ENCODE measurements around the gene ARHGAP28.
A peak's percentile ranks its signal among the peaks of the same experiment; 100 is the strongest.
"Not testable (repeated sequence)": the region's sequence is repeated elsewhere in the genome, so short reads cannot be mapped to it uniquely, and the experiment has no call there.

ARHGAP28 gene

GRCh38 chr18:6814882-6815425, 85.4 kb downstream of the ARHGAP28 start:
- DNase-seq (ENCODE audit: low spot score) (no peak), FAIRE-seq (peak; percentile 52)

DNA sequence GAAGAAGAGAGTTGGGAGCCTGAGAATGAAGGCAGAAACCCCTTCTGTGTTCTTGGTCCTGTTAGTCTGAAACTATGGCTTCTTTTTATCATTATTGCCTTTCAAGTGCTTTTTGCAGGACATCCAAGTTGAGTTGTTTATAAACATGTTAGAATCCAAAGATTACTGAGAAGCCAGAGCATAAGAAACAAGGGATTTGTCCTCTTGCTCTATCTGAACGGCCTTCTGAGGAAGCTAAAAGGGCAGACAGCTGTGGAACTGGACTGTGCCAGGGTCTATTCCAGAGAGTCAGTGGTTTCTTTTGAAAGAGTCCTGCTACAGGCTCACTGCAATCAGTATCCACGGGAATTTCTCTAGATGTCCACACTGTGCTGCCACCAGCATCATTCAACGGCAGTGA, 86.6 kb downstream of the ARHGAP28 start:
- FAIRE-seq, result no peak

GRCh38 chr18:6819332-6819731, 89.8 kb downstream of the ARHGAP28 start:
- DNase-seq (ENCODE audit: low spot score) (no peak), FAIRE-seq (no peak)

More for the DNA sequence above, 86.6 kb downstream of the ARHGAP28 start:
- DNase-seq (ENCODE audit: low spot score), result no peak

GRCh38 chr18:6820314-6820713, 90.8 kb downstream of the ARHGAP28 start:
- DNase-seq (ENCODE audit: low spot score), result no peak
- FAIRE-seq, result no peak

DNA sequence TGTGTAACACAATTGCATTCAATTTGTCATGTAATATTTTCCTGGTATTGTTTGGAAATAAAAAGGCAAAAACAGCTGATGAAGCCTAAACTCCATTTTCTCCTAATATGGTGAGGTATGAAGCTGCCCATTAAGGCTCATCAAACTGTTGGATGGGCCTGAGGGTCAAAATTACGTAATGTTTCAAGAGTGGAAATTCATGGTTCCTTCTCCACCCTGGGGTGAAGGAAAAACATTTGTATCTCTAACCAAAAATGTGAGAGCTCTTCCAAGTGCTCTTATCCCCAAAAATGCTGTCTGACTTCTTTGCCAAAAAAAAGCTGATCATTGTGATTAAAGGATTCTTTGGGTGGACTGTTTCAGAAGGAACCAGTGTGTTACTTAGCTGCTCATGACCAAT, 91.8 kb downstream of the ARHGAP28 start:
- FAIRE-seq (no peak), DNase-seq (ENCODE audit: low spot score) (no peak)

DNA sequence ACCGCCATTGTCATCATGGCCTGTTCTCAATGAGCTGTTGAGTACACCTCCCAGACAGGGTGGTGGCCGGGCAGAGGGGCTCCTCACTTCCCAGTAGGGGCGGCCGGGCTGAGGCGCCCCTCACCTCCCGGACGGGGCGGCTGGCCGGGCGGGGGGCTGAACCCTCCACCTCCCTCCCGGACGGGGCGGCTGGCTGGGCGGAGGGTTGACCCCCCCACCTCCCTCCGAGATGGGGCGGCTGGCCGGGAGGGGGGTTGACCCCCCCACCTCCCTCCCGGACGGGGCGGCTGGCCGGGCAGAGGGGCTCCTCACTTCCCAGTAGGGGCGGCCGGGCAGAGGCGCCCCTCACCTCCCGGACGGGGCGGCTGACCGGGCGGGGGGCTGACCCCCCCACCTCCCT, 97.6 kb downstream of the ARHGAP28 start:
- not testable (repeated sequence) for FAIRE-seq; DNase-seq (ENCODE audit: low spot score)

DNA sequence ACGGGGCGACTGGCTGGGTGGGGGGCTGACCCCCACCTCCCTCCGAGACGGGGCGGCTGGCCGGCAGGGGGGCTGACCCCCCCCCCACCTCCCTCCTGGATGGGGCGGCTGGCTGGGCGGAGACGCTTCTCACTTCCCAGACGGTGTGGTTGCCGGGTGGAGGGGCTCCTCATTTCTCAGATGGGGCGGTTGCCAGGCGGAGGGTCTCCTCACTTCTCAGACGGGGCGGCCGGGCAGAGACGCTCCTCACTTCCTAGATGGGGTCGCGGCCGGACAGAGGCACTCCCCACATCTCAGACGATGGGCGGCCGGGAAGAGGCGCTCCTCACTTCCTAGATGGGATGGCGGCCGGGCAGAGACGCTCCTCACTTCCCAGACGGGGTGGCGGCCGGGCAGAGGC, 98.0 kb downstream of the ARHGAP28 start:
- DNase-seq (ENCODE audit: low spot score); FAIRE-seq: not testable (repeated sequence)

- DNase-seq (ENCODE audit: low spot score), result no peak
- no peak for FAIRE-seq
These were observed 101.4 kb downstream of the ARHGAP28 start for GRCh38 chr18:6830916-6831315.

DNA sequence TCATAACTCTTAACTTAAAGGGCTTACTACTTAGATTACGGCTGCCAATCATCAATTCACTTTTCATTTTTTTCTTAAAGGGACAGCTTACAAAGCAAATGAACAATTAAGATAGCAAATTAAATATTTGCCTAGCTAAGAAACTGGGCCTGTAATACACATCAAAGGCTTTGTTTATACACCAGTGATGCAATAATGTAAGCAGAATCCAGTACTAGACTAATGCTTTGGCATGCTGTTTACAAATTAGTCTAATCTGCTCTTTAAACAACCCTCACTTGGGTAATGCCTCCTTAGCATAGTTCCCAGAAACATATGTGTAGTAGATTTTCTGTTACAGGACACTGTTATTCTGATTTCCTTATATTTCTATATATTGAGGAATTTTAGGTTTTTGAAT, 105.8 kb downstream of the ARHGAP28 start:
- DNase-seq (ENCODE audit: low spot score), result no peak
- no peak for FAIRE-seq

DNA sequence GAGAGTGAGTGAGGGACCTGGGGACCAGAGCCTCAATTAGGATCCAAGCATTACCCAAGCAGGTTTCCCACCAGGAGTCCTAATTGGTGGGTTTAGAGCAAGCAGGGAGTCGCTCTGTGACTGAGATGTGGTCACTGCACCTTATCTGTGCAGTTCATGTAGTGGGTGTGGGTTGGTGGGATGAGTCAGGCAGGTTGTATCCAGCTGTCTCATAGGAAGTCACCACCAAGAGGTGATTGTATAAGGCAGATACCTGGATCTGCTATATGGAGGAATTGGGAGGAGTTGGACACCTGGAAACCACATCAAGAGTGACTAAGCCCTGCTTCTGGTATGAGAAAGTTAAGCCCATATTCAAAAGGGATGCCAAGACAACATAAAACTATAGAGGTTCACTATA, 106.8 kb downstream of the ARHGAP28 start:
- FAIRE-seq, result peak; percentile 67
- peak; percentile 24 for DNase-seq (ENCODE audit: low spot score)

DNA sequence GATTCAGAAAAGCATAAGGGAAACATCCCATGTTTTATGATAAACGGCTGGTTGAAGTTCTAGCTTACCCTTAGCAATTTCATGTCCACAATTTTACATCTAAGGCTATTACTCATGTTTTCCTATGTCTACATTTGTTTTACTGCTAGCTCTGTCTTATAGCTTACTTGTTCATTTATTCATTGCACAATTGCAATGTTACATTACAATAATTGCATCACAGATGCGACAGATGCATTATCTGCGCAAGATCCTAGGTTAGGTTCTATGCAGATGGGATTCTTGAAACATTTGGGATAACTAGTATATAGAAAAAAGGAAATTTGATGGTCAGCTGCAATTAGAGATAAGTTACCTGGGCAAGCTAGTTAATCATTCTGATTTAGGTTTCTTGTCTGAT, 108.4 kb downstream of the ARHGAP28 start:
- FAIRE-seq (no peak), DNase-seq (ENCODE audit: low spot score) (no peak)

DNA sequence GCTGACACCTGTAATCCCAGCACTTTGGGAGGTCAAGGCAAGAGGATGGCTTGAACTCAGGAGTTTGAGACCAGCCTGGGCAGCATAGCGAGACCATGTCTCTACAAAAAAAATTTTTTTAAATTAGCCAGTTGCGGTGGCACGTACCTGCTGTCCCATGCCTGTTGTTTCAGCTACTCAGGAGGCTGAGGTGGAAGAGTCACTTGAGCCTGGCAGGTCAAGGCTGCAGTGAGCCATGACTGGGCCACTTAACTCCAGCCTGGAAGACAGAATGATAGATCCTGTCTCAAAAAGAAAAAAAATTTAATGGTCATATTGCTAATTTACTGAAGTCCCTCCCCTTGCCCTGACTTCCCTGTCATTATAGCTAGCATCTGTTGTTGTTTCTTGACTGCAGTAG, 112.6 kb downstream of the ARHGAP28 start:
- FAIRE-seq, result no peak
- DNase-seq (ENCODE audit: low spot score), result no peak

GRCh38 chr18:6843308-6843707, 113.8 kb downstream of the ARHGAP28 start:
- FAIRE-seq, result no peak
- DNase-seq (ENCODE audit: low spot score), result no peak

GRCh38 chr18:6845521-6845920, 116.0 kb downstream of the ARHGAP28 start:
- FAIRE-seq; DNase-seq (ENCODE audit: low spot score): not testable (repeated sequence)

- no peak for DNase-seq (ENCODE audit: low spot score)
- no peak for FAIRE-seq
These were observed 120.9 kb downstream of the ARHGAP28 start for GRCh38 chr18:6850396-6850795.

DNA sequence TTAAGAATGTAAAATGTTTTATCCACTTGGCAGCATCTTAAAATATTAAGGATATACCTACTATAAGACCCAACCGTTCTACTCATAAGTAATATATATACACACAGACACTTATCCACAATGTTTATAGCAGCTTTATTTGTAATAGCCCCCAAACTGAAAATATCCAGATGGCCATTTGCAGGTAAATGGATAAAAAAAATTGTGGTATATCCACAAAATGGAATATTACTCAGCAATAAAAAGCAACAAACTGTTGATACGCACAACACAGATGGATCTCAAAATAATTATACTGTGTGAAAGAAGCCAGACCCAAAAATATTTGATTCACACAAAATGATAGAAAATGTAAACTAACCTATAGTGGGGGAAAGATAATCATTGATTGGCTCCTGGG, 122.0 kb downstream of the ARHGAP28 start:
- FAIRE-seq, result no peak
- no peak for DNase-seq (ENCODE audit: low spot score)

DNA sequence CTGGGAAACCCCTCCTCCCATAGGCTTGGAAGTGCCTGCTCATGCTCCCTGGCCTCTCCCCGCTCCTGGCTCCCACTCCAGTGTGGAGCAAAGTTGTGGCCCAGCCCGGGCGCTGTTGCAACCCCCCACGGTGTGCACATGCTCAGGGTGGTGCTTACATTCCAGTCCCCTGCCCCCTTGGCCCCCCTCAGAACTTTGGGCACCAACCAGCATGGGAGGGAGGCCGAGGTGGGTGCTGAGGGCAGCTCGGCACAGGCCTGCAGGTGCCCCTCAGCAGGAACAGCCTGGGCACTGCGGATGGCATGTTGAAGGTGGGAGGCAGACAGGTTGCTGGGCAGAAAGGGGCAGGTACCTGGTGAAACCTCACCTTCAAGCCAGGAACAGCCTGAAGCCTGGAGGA, 125.3 kb downstream of the ARHGAP28 start:
- DNase-seq (ENCODE audit: low spot score), result no peak
- peak; percentile 71 for FAIRE-seq

GRCh38 chr18:6855767-6856166, 126.3 kb downstream of the ARHGAP28 start:
- DNase-seq (ENCODE audit: low spot score), result no peak
- FAIRE-seq, result peak; percentile 27

- DNase-seq (ENCODE audit: low spot score), result no peak
- FAIRE-seq, result peak; percentile 89
These were observed 127.8 kb downstream of the ARHGAP28 start for GRCh38 chr18:6857300-6857699.

GRCh38 chr18:6859676-6860422, 130.3 kb downstream of the ARHGAP28 start:
- no peak for DNase-seq (ENCODE audit: low spot score)
- no peak for FAIRE-seq

- FAIRE-seq (peak; percentile 95), DNase-seq (ENCODE audit: low spot score) (no peak)
These were observed 131.4 kb downstream of the ARHGAP28 start for GRCh38 chr18:6860804-6861448.

DNA sequence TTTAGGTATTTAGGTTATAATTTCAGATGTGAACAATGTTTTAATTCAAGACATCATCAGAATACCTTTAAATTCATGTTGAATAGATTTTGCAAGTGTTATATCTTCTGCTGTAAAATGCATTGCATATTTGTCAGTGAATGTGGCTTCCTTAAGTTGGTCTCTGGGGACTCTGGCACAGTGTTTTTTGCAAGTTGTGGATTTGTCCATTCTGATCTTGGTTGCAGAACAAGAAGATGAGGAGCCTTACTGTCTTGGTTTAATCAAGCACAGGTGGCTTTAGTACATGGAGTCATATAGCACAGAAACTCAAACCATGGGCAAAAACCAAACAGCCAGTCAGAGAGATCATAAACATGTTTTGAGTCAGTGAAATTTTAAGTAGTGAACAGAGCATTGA, 135.7 kb downstream of the ARHGAP28 start:
- no peak for FAIRE-seq
- DNase-seq (ENCODE audit: low spot score), result no peak

All from urothelium cell line (cell line).